Astrocyte (in vitro differentiated cells and primary cell): ENCODE results near the gene LRG1. TPM values are rescaled to one million over a fixed set of nuclear protein-coding genes. Genes with fewer than 3 reads are reported as not detected.

Experiments used
- total RNA-seq: library from RNA; stranded (reverse); gene quantifications from 2 replicates; pipeline ENCODE4 v1.2.1, GENCODE V29; 2021

The LRG1 gene
- total RNA-seq, 1 donor from 2014 or later, result 0.14 TPM

Other genes starting within 250 kb of the LRG1 start
- not detected in 2 replicates for gene TMIGD2, start 237.6 kb downstream of the LRG1 start, total RNA-seq
- gene FSD1, start 235.4 kb downstream of the LRG1 start, total RNA-seq, result 15.0 and 15.1 TPM in 2 replicates
- 1.8 and 5.3 TPM in 2 replicates for gene STAP2, start 201.2 kb downstream of the LRG1 start, total RNA-seq
- 10.3 and 14.7 TPM in 2 replicates for gene MPND, start 196.5 kb downstream of the LRG1 start, total RNA-seq
- gene SH3GL1, start 139.5 kb downstream of the LRG1 start, total RNA-seq, result 101 and 102 TPM in 2 replicates
- gene CHAF1A, start 137.4 kb downstream of the LRG1 start, total RNA-seq, result 7.2 and 8.5 TPM in 2 replicates
- gene UBXN6, start 82.2 kb downstream of the LRG1 start, total RNA-seq, result 61.0 and 63.6 TPM in 2 replicates
- gene HDGFL2, start 67.7 kb downstream of the LRG1 start, total RNA-seq, result 78.9 and 79.8 TPM in 2 replicates
- gene PLIN4, start 21.6 kb downstream of the LRG1 start, total RNA-seq, result 0.05 TPM in 1 of 2 replicates, not detected in the other
- not detected in 2 replicates for gene PLIN5, start 4.8 kb downstream of the LRG1 start, total RNA-seq
- gene SEMA6B, start 19.6 kb upstream of the LRG1 start, total RNA-seq, result 14.3 and 17.5 TPM in 2 replicates
- 2.9 and 3.0 TPM in 2 replicates for gene TNFAIP8L1, start 99.5 kb upstream of the LRG1 start, total RNA-seq
- 131 and 153 TPM in 2 replicates for gene MYDGF, start 130.3 kb upstream of the LRG1 start, total RNA-seq
- 44.8 and 50.0 TPM in 2 replicates for gene DPP9, start 183.8 kb upstream of the LRG1 start, total RNA-seq